H1 (cell line): ENCODE results near the gene CLEC18B. TPM values are rescaled to one million over a fixed set of nuclear protein-coding genes. Genes with fewer than 3 reads are reported as not detected.

Experiments used
- CTCF ChIA-PET: fragments of 300-600 bp; sonication (Branson Sonifier 250); formaldehyde crosslinking; loops from one replicate; lab custom pipeline; 2021; ENCODE audit not compliant: partially characterized antibody; lab: Charles Lee
- POLR2A ChIA-PET: fragments of 300-600 bp; sonication (Branson Sonifier 250); formaldehyde crosslinking; loops from one replicate; lab custom pipeline; 2021; ENCODE audit warnings: inconsistent platforms; ENCODE audit not compliant: partially characterized antibody; lab: Charles Lee
- DNase-seq, 2 experiments: peaks; one replicate each; pipeline versions ENCODE4 v3.0.0 to v3.0.0-alpha.2; 2010 to 2022; ENCODE audit warnings: low spot score in 2 of 2, low read depth in 1 of 2, mixed read lengths in 1 of 2
- FAIRE-seq: peaks from 2 replicates; lab custom pipeline; 2011; peaks lifted over from hg19 to GRCh38; lab: Jason Lieb, UNC
- H2AFZ ChIP-seq: 2 replicates; pipeline ENCODE4 v1.8.1; 2012; ENCODE audit warnings: low read length, inconsistent platforms
- H2AK5ac ChIP-seq: 2 replicates; pipeline ENCODE4 v1.6.1; 2013; ENCODE audit warnings: low read depth, low read length
- H2BK120ac ChIP-seq: replicated peaks from 2 replicates; pipeline ENCODE3; 2013; ENCODE audit warnings: low read depth, low read length, inconsistent platforms
- H2BK12ac ChIP-seq: 2 replicates; pipeline ENCODE4 v1.6.1; 2013; ENCODE audit warnings: low read depth, low read length
- H2BK15ac ChIP-seq: 2 replicates; pipeline ENCODE4 v1.6.1; 2013; ENCODE audit warnings: low read length
- H2BK20ac ChIP-seq: 2 replicates; pipeline ENCODE4 v1.6.1; 2013; ENCODE audit warnings: low read length
- H2BK5ac ChIP-seq: 2 replicates; pipeline ENCODE4 v1.6.1; 2013; ENCODE audit warnings: low read depth, low read length
- H3K14ac ChIP-seq: 2 replicates; pipeline ENCODE4 v1.6.1; 2013; ENCODE audit warnings: inconsistent platforms; ENCODE audit not compliant: insufficient read length
- H3K18ac ChIP-seq: 2 replicates; pipeline ENCODE4 v1.6.1; 2013; ENCODE audit warnings: low read length; ENCODE audit errors: extremely low read depth
- H3K23ac ChIP-seq: 2 replicates; pipeline ENCODE4 v1.6.1; 2013; ENCODE audit warnings: inconsistent platforms; ENCODE audit not compliant: insufficient read length
- H3K23me2 ChIP-seq: 2 replicates; pipeline ENCODE4 v1.6.1; 2013; ENCODE audit warnings: low read depth, low read length
- H3K27ac ChIP-seq: 2 replicates; pipeline ENCODE4 v1.6.1; 2011; ENCODE audit warnings: low read depth, low read length, inconsistent platforms
- H3K27me3 ChIP-seq, 4 experiments: replicated peaks in 1 of 4; 1 replicate in 1 of 4; 2 replicates in 3 of 4; pipeline versions ENCODE4 v1.6.1 to v1.8.1; 2011 to 2013; ENCODE audit warnings: low read length in 3 of 4, mild to moderate bottlenecking in 3 of 4, inconsistent platforms in 2 of 4, mixed read lengths in 2 of 4, moderate library complexity in 1 of 4; ENCODE audit not compliant: control insufficient read depth in 3 of 4, insufficient read depth in 3 of 4; ENCODE audit errors: extremely low read depth in 1 of 4
- H3K36me3 ChIP-seq, 4 experiments: 2 replicates each; pipeline versions ENCODE4 v1.6.1 to v1.8.1; 2011 to 2013; ENCODE audit warnings: mild to moderate bottlenecking in 4 of 4, low read length in 3 of 4, moderate library complexity in 2 of 4, control low read depth in 1 of 4, inconsistent platforms in 1 of 4; ENCODE audit not compliant: insufficient read depth in 4 of 4, control insufficient read depth in 2 of 4
- H3K4ac ChIP-seq: replicated peaks from 2 replicates; pipeline ENCODE3; 2013; ENCODE audit warnings: low read length, low read depth, mixed read lengths, inconsistent platforms; ENCODE audit not compliant: insufficient read length
- H3K4me1 ChIP-seq, 4 experiments: replicated peaks in 1 of 4; 1 replicate in 1 of 4; 2 replicates in 3 of 4; pipeline versions ENCODE4 v1.6.1 to v1.8.1; 2011 to 2013; ENCODE audit warnings: low read length in 3 of 4, inconsistent platforms in 2 of 4, mixed read lengths in 1 of 4; ENCODE audit not compliant: insufficient read depth in 4 of 4, control insufficient read depth in 3 of 4
- H3K4me2 ChIP-seq, 2 experiments: 2 replicates each; pipeline versions ENCODE4 v1.6.1 to v1.8.1; 2011 to 2013; ENCODE audit warnings: low read depth in 2 of 2, low read length in 2 of 2, control low read depth in 1 of 2, inconsistent platforms in 1 of 2, mild to moderate bottlenecking in 1 of 2; ENCODE audit not compliant: insufficient read depth in 1 of 2
- H3K4me3 ChIP-seq, 4 experiments: fragments of 200-600, 300-600 bp in 1 of 4; sonication (generic), shearing (Covaris generic), sonication (Bioruptor Twin) in 1 of 4; 2 replicates each; pipeline versions ENCODE4 v1.5.1 to v1.8.1; 2011 to 2016; ENCODE audit warnings: low read length in 4 of 4, low read depth in 3 of 4, control low read depth in 2 of 4, inconsistent platforms in 2 of 4, mild to moderate bottlenecking in 2 of 4, mixed read lengths in 1 of 4, moderate library complexity in 1 of 4; ENCODE audit not compliant: insufficient read depth in 2 of 4; ENCODE audit errors: extremely low read depth in 1 of 4
- H3K56ac ChIP-seq: replicated peaks from 2 replicates; pipeline ENCODE3; 2013; ENCODE audit warnings: low read depth, mild to moderate bottlenecking, mixed read lengths, low read length, inconsistent platforms; ENCODE audit not compliant: insufficient read length
- H3K79me1 ChIP-seq: 2 replicates; pipeline ENCODE4 v1.6.1; 2013; ENCODE audit warnings: low read depth, low read length, control low read depth
- H3K79me2 ChIP-seq, 2 experiments: 2 replicates each; pipeline versions ENCODE4 v1.6.1 to v1.8.1; 2012 to 2013; ENCODE audit warnings: low read length in 2 of 2, mild to moderate bottlenecking in 2 of 2, inconsistent platforms in 1 of 2; ENCODE audit not compliant: insufficient read depth in 2 of 2, control insufficient read depth in 1 of 2
- H3K9ac ChIP-seq, 4 experiments: replicated peaks in 1 of 4; 1 replicate in 1 of 4; 2 replicates in 3 of 4; pipeline versions ENCODE4 v1.6.1 to v1.8.1; 2011 to 2013; ENCODE audit warnings: low read depth in 3 of 4, low read length in 3 of 4, control low read depth in 2 of 4, mild to moderate bottlenecking in 2 of 4, moderate library complexity in 2 of 4, inconsistent platforms in 1 of 4; ENCODE audit errors: extremely low read depth in 1 of 4
- H3K9me3 ChIP-seq, 2 experiments: 2 replicates each; pipeline versions ENCODE4 v1.6.1 to v1.8.1; 2012 to 2013; ENCODE audit warnings: mild to moderate bottlenecking in 2 of 2, moderate library complexity in 2 of 2, control low read depth in 1 of 2, inconsistent platforms in 1 of 2, low read depth in 1 of 2, low read length in 1 of 2, mixed read lengths in 1 of 2; ENCODE audit not compliant: insufficient read depth in 2 of 2
- H4K20me1 ChIP-seq, 2 experiments: replicated peaks in 1 of 2; 2 replicates each; pipeline versions ENCODE3 to v1.8.1; 2011 to 2013; ENCODE audit warnings: inconsistent platforms in 2 of 2, low read length in 2 of 2, mild to moderate bottlenecking in 1 of 2; ENCODE audit not compliant: insufficient read depth in 2 of 2, control insufficient read depth in 1 of 2
- H4K5ac ChIP-seq: 2 replicates; pipeline ENCODE4 v1.6.1; 2013; ENCODE audit warnings: low read length, low read depth, mixed read lengths, inconsistent platforms; ENCODE audit not compliant: insufficient read length
- H4K8ac ChIP-seq: 2 replicates; pipeline ENCODE4 v1.8.0; 2013; ENCODE audit warnings: mild to moderate bottlenecking, moderate library complexity, low read length, inconsistent platforms; ENCODE audit not compliant: insufficient read depth; ENCODE audit errors: extremely low read depth
- H4K91ac ChIP-seq: replicated peaks from 2 replicates; pipeline ENCODE3; 2013; ENCODE audit warnings: low read length, mixed read lengths, inconsistent platforms; ENCODE audit not compliant: insufficient read length
- CTBP2 ChIP-seq: IDR thresholded peaks from 2 replicates; pipeline ENCODE4 v1.7.0; 2011; ENCODE audit warnings: borderline replicate concordance, mild to moderate bottlenecking, moderate library complexity, mixed read lengths, low read length; ENCODE audit not compliant: insufficient read depth, insufficient read length
- FOSL1 ChIP-seq: IDR thresholded peaks from 2 replicates; pipeline ENCODE4 v1.6.1; 2011; ENCODE audit warnings: mild to moderate bottlenecking, low read depth, low read length, moderate library complexity; ENCODE audit not compliant: insufficient read depth
- POLR2AphosphoS5 ChIP-seq: IDR thresholded peaks from 2 replicates; pipeline ENCODE4 v1.6.1; 2011; ENCODE audit warnings: low read depth, low read length
- RAD21 ChIP-seq, 2 experiments: IDR thresholded peaks in 1 of 2; conservative IDR thresholded peaks in 1 of 2; 2 replicates each; pipeline ENCODE4 v1.6.1; 2011; ENCODE audit warnings: low read depth in 2 of 2, low read length in 2 of 2, improper control_type of control experiment in 1 of 2, inconsistent platforms in 1 of 2, mild to moderate bottlenecking in 1 of 2, moderate library complexity in 1 of 2
- RXRA ChIP-seq: IDR thresholded peaks from 2 replicates; pipeline ENCODE4 v1.6.1; 2011; ENCODE audit warnings: low read depth, mild to moderate bottlenecking, low read length, moderate library complexity; ENCODE audit not compliant: insufficient read depth
- SAP30 ChIP-seq: fragments of 300-600 bp; sonication (generic); IDR thresholded peaks from 2 replicates; pipeline ENCODE4 v1.7.1; 2012; ENCODE audit warnings: low read length, moderate library complexity, mild to moderate bottlenecking, inconsistent platforms; ENCODE audit not compliant: insufficient read depth, insufficient replicate concordance
- WGBS, 2 experiments: shearing (Covaris generic) in 1 of 2; methylation state at CpG; one replicate each; pipeline versions ENCODE4 v1.1.6 to v1.1.7; 2013 to 2015; ENCODE audit warnings: low lambda C conversion rate in 2 of 2, mixed read lengths in 2 of 2, inconsistent platforms in 1 of 2, low coverage in 1 of 2, missing lambda C conversion rate in 1 of 2; ENCODE audit not compliant: insufficient replicate concordance in 2 of 2, insufficient coverage in 1 of 2, insufficient read length in 1 of 2; ENCODE audit errors: extremely low coverage in 1 of 2, missing lambda C conversion rate in 1 of 2; 5-methylcytosine and 5-hydroxymethylcytosine counted together
- polyA plus RNA-seq, 7 experiments: library from polyadenylated mRNA; depleted of rRNA in 3 of 7; stranded (reverse) in 5 of 7; unstranded in 2 of 7; fragments of >200 nt in 5 of 7; fragments of 200-250 nt in 2 of 7; gene quantifications; 1 replicate in 5 of 7; 2 replicates in 1 of 7; 4 replicates in 1 of 7; pipeline versions ENCODE4 v1.2.1 to v1.2.3, GENCODE V29; 2011 to 2013; ENCODE audit warnings: missing spikeins in 2 of 7, mixed read lengths in 2 of 7
- total RNA-seq: library from RNA; stranded (reverse); fragmentation: NEBNext Ultra II Directional; extraction: Animal tissue kit (Norgen Biotek cat#: 25700); gene quantifications from 2 replicates; pipeline ENCODE4 v1.2.1, GENCODE V29; 2021

The CLEC18B gene
- total and polyA plus RNA-seq, 2 of the 8 experiments (the other 6 are each of a cell fraction or from before 2014, with no cell fraction given), result 0.11 TPM; not detected in 1

GRCh38 chr16:74465281-74465680 is 44.0 kb upstream of the CLEC18B start:
- FAIRE-seq (no peak), DNase-seq (no peak)
- CTCF ChIA-PET, result interaction anchor here (0.8 to 1.2 kb wide), 4 partner anchors 31 to 398 kb away, joined by 3 read pairs; no protein-coding TSS in a partner anchor
- Histone ChIP-seq H3K4me1 (no peaks in the 10 kb centered on the region), H3K4me2 (no peak overlapping the region), H3K27ac (no peak overlapping the region), H2AFZ (no peak overlapping the region), H3K23ac (no peak overlapping the region), H3K4me3 (no peak overlapping the region), H2BK15ac (no peak overlapping the region), H3K79me2 (no peaks in the 10 kb centered on the region), H4K8ac (no peak overlapping the region), H3K79me1 (no peaks in the 10 kb centered on the region), H4K5ac (no peak overlapping the region), H3K14ac (no peak overlapping the region), H3K9ac (no peak overlapping the region), H4K20me1 (no peaks in the 10 kb centered on the region), H3K4ac (no peak overlapping the region), H3K9me3 (no peaks in the 10 kb centered on the region), H2BK12ac (no peak overlapping the region), H4K91ac (no peak overlapping the region), H3K56ac (no peak overlapping the region), H3K18ac (no peak overlapping the region), H3K23me2 (no peaks in the 10 kb centered on the region), H2BK120ac (no peak overlapping the region), H3K27me3 (no peaks in the 10 kb centered on the region), H2BK20ac (no peak overlapping the region), H2AK5ac (no peak overlapping the region), H3K36me3 (peaks cover 27 to 83% (median 69%) of the 10 kb centered on the region in 4 experiments), H2BK5ac (no peak overlapping the region)
- POLR2A ChIA-PET, result interaction anchor here (0.6 to 1.6 kb wide), 2 partner anchors 10 to 422 kb away, joined by 3 read pairs; no protein-coding TSS in a partner anchor
- 87% methylated on average over 7 of the region's 7 CpGs; no CpG with 5 or more reads in 1 of the 2 experiments for WGBS, 2 experiments
- TF ChIP-seq FOSL1 (no peak), CTBP2 (no peak), RXRA (no peak), RAD21 (IDR thresholded peaks at IDR 0.05 in 1 of 2, conservative IDR thresholded peaks at IDR 0.05 in 1 of 2; ENCODE audit: low read depth in 2 of 2, low read length in 2 of 2) (no peak), SAP30 (no peak), POLR2AphosphoS5 (no peak)
